ENCODE data around the gene KYAT1.

- no peak for TF ChIP-seq CTCF (IDR thresholded peaks at IDR 0.05)
- no peak for TF ChIP-seq EZH2 (IDR thresholded peaks at IDR 0.05)
- no peak for TF ChIP-seq EZH2phosphoT487 (IDR thresholded peaks at IDR 0.05)
Observed at GRCh38 chr9:128894764-128895163, 13.0 kb upstream of the KYAT1 start.
